HTR-8/SVneo (cell line): ENCODE measurements around the gene CLCNKA.
A peak's percentile ranks its signal among the peaks of the same experiment; 100 is the strongest.
"Not testable (repeated sequence)": the region's sequence is repeated elsewhere in the genome, so short reads cannot be mapped to it uniquely, and the experiment has no call there.

ENCODE experiments used
- DNase-seq: peaks from one replicate; pipeline ENCODE4 v3.0.0; 2011; ENCODE audit warnings: low spot score, mixed read lengths; ENCODE audit not compliant: insufficient read length
- FAIRE-seq: peaks from 2 replicates; lab custom pipeline; 2011; peaks lifted over from hg19 to GRCh38; lab: Jason Lieb, UNC

Gene CLCNKA

DNA sequence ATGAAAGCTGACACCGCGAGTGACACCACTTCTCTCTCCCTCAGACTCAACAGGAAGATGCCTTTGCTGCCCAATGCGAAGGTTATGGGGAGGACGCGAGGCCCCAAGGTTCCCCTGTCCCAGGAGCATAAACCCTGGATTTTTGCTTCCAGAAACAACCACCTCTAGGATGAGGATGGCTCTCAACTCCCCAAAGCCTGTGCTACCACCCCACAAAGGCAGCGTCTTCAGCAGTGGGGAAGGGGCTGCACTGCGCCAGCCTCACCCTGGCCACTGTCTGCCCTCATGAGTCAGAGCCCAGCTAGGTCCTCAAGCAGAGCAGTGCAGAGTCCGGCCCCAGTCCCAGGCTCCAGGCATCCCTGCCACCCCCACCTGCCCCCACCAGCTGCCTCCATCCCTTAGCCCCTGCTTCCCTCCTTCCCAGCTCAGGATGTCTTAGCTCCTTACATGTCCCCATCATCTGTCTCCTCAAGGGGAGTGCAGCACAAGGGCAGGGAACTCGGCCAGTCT is 24.7 kb upstream of the CLCNKA start:
- DNase-seq (no peak), FAIRE-seq (no peak)

DNA sequence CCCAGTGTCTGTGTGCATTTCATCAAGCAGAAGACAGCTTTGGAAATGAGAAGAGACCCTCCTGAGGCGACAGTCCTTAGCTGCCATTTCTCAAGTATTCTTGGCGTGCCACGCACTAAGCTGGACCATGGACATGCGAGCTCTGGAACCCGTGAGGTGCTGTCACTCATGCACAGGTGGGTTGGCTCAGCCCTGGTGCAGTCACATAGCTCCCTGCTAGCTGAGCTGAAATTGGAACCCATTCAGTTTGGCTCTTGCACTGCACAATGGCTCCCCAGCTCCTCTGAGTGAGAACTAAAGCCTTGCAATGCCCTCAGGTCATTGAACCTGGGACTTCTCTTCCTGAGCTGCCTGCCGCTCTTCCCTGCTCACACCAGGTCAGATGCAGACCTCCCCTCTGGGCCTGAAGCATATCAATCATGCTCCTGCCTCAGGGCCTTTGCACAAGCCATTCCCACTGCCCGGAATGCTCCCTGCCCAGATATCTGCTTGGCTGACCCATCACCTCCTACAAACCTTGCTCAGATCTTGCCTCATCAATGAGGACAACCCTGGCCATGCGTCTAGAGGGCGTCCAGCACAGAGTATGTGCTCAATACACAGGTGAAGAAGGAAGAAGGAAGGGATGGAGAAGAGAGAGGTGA is 24.1 kb upstream of the CLCNKA start:
- no peak for FAIRE-seq
- no peak for DNase-seq

DNA sequence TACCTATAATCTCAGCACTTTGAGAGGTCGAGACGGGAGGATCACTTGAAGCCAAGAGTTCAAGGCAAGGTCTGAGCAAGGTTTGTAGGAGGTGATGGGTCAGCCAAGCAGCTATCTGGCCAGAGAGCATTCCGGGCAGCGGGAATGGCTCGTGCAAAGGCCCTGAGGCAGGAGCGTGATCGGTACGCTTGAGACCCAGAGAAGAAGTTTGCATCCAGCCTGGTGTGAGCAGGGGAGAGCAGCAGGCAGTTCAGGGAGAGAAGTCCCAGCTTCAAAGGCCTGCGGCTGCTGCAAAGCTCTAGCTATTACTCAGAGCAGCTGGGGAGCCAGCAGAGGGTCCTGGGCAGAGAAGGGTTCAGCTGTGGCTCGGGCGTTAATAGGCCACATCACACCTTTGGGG is 22.9 kb upstream of the CLCNKA start:
- no peak for FAIRE-seq
- DNase-seq: no peak

DNA sequence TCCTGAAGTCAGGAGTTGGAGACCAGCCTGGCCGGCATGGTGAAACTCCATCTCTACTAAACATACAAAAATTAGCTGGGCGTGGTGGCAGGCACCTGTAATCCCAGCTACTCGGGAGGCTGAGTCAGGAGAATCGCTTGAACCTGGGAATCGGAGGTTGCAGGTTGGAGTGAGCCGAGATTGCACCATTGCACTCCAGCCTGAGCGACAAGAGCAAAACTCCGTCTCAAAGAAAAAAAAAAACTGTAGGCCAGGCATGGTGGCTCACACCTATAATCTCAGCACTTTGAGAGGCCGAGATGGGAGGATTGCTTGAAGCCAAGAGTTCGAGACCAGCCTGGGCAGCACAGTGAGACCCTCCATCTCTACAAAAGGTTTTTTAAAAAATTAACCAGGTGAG is 20.6 kb upstream of the CLCNKA start:
- not testable (repeated sequence) for FAIRE-seq

DNA sequence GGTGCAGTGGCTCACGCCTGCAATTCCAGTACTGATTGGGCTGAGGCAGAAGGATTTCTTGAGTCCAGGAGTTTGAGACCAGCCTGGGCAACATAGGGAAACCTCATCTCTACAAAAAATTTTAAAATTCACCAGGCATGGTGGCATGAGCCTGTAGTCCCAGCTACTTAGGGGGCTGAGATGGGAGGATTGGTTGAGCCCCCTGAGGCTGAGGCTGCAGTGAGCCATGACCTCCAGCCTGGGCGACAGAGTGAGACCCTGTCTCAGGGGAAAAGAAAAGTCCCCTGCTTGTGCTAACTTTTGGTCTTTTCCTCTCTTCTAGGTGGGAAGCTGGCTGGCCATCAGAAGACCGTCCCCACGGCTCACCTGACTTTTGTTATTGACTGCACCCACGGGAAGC is 16.2 kb upstream of the CLCNKA start:
- FAIRE-seq: no peak
- no peak for DNase-seq

More for the DNA sequence above, 20.6 kb upstream of the CLCNKA start:
- not testable (repeated sequence) for DNase-seq

DNA sequence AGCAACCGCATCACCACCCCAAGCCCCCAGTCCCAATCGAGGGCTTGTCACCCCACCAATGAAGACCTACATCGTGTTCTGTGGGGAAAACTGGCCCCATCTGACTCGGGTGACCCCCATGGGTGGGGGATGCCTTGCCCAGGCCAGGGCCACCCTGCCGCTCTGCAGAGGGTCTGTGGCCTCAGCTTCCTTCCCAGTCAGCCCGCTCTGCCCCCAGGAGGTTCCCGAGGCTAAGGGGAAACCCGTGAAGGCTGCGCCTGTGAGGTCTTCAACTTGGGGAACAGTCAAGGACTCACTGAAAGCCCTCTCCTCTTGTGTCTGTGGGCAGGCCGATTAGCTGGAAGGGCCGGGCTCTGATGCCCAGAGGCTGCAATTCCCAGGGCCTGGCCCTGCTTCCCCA is 15.8 kb upstream of the CLCNKA start:
- DNase-seq (no peak), FAIRE-seq (no peak)

DNA sequence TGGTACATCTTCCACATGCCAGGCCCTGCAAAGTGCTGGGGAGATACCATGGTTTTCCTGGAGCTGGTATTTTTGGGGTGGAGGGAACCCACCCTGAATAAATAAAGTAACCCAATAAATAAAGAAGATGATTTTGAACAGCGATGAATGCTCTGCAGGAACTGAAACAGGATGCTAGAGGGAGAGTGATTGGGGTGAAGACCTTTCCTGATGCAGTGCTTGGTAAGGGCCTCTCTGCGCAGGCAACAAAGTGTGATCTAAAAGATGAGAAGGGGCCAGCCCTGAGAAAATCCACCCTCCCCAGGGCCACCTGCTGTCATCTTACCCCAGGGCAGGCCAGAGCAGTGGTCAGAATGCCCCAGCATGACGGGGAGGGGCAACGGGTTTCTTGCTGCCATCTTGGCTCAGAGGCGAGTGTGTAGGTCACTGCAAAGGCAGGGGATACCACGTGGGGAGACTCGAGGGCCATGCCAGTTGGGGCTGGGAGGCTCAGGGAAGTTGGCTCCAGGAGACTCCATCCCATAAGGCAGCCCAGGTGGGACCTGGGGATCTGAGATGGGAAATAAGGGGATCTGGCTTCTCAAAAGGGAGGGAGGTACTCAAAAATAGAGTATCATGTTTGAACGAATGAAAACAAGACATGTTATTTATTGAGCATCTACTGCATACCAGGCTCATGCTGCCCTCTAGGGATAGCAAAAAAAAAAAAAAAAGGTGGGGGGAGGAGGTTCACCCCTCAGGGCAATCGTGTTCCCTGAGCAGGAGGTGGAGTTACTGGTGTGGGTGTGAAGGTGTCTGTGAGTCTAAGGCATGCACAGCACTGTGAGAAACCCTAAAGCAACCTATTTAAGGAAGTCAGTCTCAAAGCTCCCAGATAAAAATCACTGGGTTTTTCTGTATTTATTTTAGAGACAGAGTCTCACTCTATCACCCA is 15.0 kb upstream of the CLCNKA start:
- FAIRE-seq (no peak), DNase-seq (no peak)

DNA sequence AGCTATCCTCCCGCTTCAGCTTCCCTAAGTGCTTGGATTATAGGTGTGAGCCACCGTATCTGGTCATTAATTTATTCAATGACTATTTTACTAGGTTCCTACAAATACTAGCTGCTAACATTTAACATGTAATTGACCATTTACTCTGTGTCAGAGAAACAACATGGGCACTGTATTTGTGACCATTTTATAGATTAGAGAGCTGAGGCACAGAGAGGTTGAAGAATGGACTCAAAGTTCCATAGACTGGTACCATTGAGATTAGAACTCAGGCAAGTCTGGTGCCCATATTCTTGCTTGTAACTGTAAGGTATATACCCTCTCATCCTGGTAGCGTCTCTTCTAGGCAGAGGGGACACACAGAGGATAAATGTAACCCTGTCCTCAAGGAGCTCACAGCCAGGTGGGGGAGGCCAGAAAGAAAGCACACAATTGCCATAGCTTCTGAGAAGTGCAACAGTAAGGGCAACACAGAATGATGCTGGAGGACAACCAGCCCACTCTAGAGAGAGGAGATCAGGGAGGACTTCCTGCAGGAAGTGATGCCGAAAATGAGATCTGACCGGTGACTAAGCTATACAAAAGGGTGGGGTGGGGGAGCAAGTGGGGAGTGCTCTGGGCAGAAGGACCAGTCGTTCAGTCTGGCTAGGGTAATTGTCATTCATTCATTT is 14.0 kb upstream of the CLCNKA start:
- FAIRE-seq (no peak), DNase-seq (no peak)

DNA sequence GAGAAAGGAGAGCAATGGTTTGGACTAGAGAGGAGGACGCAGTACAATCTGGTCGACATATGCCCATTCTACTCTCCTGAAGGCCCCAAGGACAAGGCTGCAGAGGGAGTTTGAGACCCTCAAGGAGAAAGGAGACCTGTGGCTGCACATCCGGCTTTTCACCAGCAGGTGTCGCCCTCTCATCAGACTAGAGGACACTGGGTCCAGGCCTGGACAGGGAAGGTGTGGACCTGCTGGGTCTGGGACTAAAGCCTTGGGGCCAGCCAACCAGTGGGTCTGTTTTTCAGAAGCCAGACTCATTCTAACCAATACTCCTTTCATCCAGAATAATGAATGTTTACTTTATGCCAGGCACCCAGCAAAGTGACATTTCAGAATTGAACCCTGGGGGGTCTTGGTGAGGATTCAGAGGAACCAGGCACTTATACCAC is 12.8 kb upstream of the CLCNKA start:
- FAIRE-seq: no peak
- DNase-seq: peak; percentile 74

DNA sequence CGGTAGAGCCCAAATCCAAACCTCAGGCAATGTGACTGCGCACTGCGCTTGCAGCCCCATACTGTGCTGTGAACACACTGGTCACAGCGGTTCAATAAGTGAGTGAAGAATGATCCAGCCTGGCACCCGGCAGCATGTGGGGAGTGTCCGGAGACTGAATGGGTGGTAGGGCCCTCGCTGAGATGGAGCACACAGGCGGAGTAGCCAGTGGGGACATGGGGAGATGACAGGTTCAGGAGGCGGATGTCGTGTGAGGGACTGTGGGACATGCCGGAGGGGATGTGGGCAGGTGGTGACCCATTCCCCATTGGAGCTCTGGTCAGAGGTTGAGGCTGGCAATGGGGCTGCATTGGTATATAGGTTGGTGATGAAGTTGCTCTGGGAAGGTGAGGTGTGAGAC is 12.2 kb upstream of the CLCNKA start:
- no peak for FAIRE-seq

DNA sequence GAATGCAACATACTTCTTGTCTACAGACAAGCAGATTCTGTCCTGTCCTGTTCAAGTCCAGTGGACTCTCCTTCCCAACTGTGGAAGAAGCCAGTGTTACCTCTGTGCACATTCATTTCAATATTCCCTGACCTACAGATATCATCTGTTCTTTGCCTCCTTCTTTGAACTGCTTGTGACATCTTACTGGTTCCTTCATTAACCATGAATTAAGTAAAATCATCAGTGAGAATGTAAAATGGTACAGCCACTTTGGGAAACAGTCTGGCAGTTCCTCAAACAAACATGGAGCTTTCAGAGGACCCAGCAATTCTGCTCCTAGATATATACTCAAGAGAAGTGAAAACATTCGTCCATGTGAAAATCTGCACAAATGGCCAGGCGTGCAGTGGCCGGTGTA is 11.0 kb upstream of the CLCNKA start:
- DNase-seq: no peak
- no peak for FAIRE-seq

More for the DNA sequence above, 12.2 kb upstream of the CLCNKA start:
- no peak for DNase-seq

DNA sequence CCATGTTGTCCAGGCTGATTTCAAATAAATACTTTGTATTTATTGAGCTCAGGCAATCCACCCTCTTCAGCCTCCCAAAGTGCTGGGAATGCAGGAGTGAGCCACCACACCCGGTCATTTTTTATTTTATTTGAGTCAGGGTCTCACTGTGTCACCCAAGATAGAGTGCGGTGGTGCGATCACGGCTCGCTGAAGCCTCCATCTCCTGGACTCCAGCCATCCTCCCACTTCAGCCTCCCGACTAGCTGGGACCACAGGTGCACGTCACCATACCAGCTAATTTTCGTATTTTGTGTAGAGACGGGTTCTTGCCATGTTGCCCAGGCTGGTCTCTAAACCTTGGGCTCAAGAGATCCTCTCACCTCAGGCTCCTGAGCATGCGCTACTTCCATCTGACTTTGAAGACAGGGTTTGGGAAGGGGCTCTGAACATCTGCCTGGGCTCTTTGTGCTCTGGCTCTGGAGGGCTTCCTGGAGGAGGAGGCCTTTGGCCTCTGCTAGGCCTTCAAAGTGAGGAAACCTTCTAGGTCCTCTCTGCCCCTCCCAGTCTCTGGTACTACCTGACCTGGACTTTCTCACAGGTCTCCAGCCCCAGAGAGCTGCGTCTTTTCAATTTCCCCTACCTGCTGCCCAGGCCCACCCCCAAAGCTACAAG is 9.8 kb upstream of the CLCNKA start:
- FAIRE-seq: no peak
- DNase-seq: no peak

DNA sequence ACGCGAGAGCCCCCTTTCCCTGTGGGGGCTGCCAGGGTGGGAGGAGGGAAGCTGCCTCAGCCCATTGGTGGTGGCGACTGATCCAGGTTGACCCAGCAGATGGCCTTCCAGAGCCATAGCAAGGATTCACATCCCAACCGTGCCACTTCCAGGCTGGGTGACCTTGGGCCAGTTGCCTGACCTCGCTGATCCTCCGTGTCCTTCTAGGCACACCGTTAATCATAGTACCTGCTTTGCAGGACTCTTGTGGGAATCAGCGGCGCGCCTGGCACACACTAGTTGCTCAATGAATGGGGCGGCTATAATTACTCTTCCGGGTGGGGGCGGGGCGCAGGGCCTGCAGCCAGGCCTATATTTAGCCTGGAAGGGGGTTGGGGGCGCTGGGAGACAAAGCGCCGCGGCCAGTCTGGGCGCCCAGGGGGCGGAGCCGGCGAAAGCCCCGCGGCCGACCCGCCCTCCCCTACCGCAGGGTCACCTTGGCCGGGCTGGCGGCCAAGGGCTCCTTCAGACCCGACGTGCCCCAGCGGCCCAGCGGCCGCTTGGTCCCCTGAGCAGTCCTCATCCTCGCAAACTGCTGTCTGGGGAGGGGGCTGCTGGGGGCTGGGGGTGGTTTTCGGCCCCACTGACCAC is 9.1 kb upstream of the CLCNKA start:
- DNase-seq: no peak
- peak; percentile 36 for FAIRE-seq

DNA sequence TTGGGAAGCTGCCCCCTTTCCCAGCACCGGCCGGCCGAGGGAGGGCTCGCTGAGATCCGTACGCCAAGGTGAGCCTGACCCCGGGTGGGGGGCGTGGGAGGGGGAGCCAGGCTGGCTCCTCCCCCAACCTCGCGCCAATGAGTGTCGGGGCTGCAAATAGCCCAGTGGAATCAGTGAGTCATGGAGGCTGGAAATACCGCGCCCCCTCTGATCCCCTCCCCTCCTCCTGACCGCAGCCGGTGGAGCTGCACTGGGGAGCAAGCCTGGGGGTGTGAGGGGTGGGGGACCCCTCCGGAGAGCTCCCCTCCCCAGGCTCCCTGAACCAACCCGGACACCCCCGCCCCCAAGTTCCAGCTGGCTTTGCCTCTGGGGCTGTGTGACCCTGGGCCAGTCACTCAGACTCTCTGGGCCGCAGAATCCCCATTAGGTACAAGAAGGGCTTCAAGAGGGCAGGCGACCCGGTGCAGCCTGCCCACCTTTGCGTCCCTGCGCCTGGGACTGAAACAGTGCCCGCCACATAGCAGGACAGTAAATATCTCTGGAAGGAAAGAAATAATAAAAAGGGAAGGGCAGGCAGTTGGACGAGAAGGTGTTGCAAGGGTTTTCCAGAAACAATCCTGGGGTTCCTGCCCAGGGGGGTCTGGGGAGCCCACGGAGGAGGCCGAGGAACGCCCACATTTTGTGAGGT is 8.5 kb upstream of the CLCNKA start:
- DNase-seq (peak; percentile 59), FAIRE-seq (peak; percentile 91)

DNA sequence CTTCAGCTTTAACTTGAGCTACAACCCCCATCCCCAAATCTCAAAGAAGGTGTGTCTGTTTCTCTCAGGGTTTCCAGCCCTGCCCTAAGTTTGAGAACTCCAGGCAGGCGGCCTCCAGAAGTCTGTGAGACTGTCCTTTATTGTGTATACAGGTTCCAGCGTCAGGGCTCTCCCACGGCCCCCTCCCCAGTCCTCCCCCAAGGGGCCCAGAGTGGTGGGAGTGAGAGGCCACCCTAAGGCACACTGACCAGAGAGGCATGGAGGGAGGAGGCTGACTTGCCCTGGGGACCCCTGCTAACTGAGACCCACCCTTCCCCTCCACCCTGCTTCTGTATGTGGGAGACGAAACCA is 8.0 kb upstream of the CLCNKA start:
- DNase-seq (no peak), FAIRE-seq (no peak)

DNA sequence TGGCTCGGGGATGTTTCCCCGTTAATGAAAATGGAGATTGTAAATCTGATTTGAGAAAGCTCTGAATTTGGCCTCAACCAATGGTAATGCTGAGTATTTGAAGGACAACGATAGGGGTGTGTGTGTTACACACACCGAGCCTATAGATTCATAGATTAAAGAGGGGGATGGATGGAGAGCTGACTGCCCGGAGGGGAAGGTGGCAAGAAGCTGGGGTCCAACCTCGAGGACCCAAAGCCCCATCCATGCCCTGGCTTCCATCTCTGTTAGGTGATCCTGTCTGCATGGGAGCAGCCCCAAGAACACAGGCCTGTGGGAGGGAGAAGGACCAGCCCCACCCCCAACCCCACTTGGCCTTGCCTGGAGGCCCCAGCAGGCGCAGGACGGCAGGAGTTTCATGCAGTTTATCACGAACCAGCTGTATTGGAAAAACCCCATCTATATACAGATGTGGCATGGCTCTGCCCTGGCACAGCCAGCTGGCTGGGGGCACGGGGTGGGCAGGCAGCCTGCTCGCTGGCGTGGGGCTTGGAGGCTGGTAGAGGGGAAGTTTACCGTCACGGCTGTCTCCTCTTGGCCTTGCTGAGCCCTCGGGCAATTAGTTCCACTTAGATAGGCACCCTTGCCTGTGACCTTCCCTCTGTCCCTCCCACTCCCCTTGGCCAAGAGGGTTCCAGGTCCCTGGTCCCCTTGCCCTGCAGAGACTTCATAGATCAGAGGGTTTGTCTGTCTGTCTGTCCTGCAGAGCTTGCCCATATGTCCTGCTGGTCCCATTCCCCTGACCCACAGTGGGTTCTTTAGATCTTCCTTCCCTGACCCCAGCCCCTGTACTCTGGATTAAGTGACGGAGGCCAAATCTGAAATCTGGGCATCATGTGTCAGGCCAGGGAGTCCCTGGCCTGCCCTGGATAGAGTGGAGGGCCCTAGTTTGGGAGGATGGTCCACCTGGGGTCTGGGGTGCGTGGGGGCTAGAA is 7.0 kb upstream of the CLCNKA start:
- no peak for FAIRE-seq
- DNase-seq: no peak

DNA sequence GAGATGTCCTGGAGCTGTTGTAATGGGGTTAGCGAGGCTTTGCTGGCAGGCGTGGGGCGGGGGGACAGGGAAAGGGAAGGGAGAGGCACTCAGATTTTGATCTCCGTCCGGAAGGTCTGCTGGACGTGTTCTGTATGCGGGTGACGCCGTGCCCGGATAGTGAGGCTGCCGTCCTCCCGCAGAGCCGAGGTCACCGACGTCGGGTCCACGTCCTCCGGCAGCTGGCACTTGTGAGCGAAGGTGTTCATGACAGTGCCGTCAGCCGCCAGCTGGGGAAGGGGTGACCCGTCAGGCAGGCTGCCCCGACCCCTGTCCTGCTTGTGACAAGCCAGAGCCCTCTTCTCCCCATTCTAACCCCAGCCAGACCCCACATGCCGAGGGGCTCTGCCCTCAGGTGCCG is 6.3 kb upstream of the CLCNKA start:
- FAIRE-seq: no peak

More for the DNA sequence above, 6.3 kb upstream of the CLCNKA start:
- DNase-seq: no peak
